ENCODE results near the gene IL31.

IL31 gene

GRCh38 chr12:122123761-122124145, 50.3 kb downstream of the IL31 start:
- no peak overlapping the region for H3K4me3 ChIP-seq (ENCODE audit: low read length)
- no peak for TF ChIP-seq CTCF (conservative IDR thresholded peaks at IDR 0.05; ENCODE audit: low read depth, low read length)
- DNase-seq (ENCODE audit: low read depth), result no peak

GRCh38 chr12:122123051-122123760, 50.8 kb downstream of the IL31 start:
- TF ChIP-seq CTCF (conservative IDR thresholded peaks at IDR 0.05; ENCODE audit: low read depth, low read length), result peak; percentile 69
- no peak for DNase-seq (ENCODE audit: low read depth)
- no peak overlapping the region for H3K4me3 ChIP-seq (ENCODE audit: low read length)
